GM19438 (cell line): ENCODE data around the gene ENDOG.

ENCODE experiments used
- ATAC-seq: cut with Tn5 transposase; IDR thresholded peaks from one replicate; pipeline ENCODE4 v1.9.1; 2021; ENCODE audit warnings: low read depth; ENCODE audit not compliant: unreplicated experiment

Gene ENDOG

GRCh38 chr9:128798896-128799295 is 19.4 kb upstream of the ENDOG start:
- ATAC-seq, result no peak

GRCh38 chr9:128800061-128800460 is 18.2 kb upstream of the ENDOG start:
- no peak for ATAC-seq

- no peak for ATAC-seq
Measured at GRCh38 chr9:128802482-128802881, 15.8 kb upstream of the ENDOG start.

GRCh38 chr9:128805661-128806060 is 12.6 kb upstream of the ENDOG start:
- no peak for ATAC-seq

GRCh38 chr9:128807827-128808226 is 10.5 kb upstream of the ENDOG start:
- ATAC-seq, result no peak

GRCh38 chr9:128808543-128808942 is 9.8 kb upstream of the ENDOG start:
- no peak for ATAC-seq

- no peak for ATAC-seq
Measured at GRCh38 chr9:128809036-128809599, 9.2 kb upstream of the ENDOG start.

GRCh38 chr9:128809831-128810230 is 8.5 kb upstream of the ENDOG start:
- ATAC-seq, result no peak

- ATAC-seq, result no peak
Measured at GRCh38 chr9:128810873-128811272, 7.4 kb upstream of the ENDOG start.

GRCh38 chr9:128818839-128819715 is 777 bp downstream of the ENDOG start:
- ATAC-seq, result peak; percentile 35

GRCh38 chr9:128819716-128820664 is 1.7 kb downstream of the ENDOG start:
- no peak for ATAC-seq

GRCh38 chr9:128820665-128821583 is 2.6 kb downstream of the ENDOG start:
- ATAC-seq, result no peak

- no peak for ATAC-seq
Measured at GRCh38 chr9:128821584-128822406, 3.5 kb downstream of the ENDOG start.

- ATAC-seq, result no peak
Measured at GRCh38 chr9:128822407-128823042, 4.2 kb downstream of the ENDOG start.

GRCh38 chr9:128823362-128823902 is 5.1 kb downstream of the ENDOG start:
- no peak for ATAC-seq

GRCh38 chr9:128823903-128824406 is 5.7 kb downstream of the ENDOG start:
- ATAC-seq, result no peak

- no peak for ATAC-seq
Measured at GRCh38 chr9:128824911-128825310, 6.6 kb downstream of the ENDOG start.
